Progenitor cell of endocrine pancreas (in vitro differentiated cells): ENCODE results near the gene WRAP73. TPM values are rescaled to one million over a fixed set of nuclear protein-coding genes. Genes with fewer than 3 reads are reported as not detected.

Experiments used
- DNase-seq: peaks from one replicate; pipeline ENCODE4 v3.0.0; 2021; ENCODE audit warnings: low spot score; ENCODE audit not compliant: unreplicated experiment
- H3K27ac Mint-ChIP-seq: 2 replicates; pipeline ENCODE4 v1.8.0; 2021; ENCODE audit warnings: mild to moderate bottlenecking, moderate library complexity, mixed read lengths
- H3K27me3 Mint-ChIP-seq: 2 replicates; pipeline ENCODE4 v1.8.0; 2021; ENCODE audit warnings: mixed read lengths
- H3K36me3 Mint-ChIP-seq: 2 replicates; pipeline ENCODE4 v1.8.0; 2022; ENCODE audit warnings: mixed read lengths; ENCODE audit not compliant: insufficient read depth
- H3K4me1 Mint-ChIP-seq: 2 replicates; pipeline ENCODE4 v1.8.0; 2021; ENCODE audit warnings: low read depth, mixed read lengths
- H3K4me3 Mint-ChIP-seq: 2 replicates; pipeline ENCODE4 v1.8.0; 2021; ENCODE audit warnings: low read depth, mild to moderate bottlenecking, moderate library complexity, mixed read lengths
- H3K9me3 Mint-ChIP-seq: 2 replicates; pipeline ENCODE4 v1.8.0; 2021; ENCODE audit warnings: low read depth, mixed read lengths
- total RNA-seq: library from RNA; stranded (reverse); gene quantifications from 2 replicates; pipeline ENCODE4 v1.2.1, GENCODE V29; 2021
- TF ChIP-seq, protein P1 (sequence below): fragments of 200-600 bp; sonication (generic); IDR thresholded peaks from one replicate; pipeline ENCODE4 v1.5.0; 2021; ENCODE audit warnings: antibody characterized with exemption, mild to moderate bottlenecking; ENCODE audit not compliant: unreplicated experiment

Gene WRAP73
- total RNA-seq, 1 donor from 2014 or later, result 28.1 TPM

DNA sequence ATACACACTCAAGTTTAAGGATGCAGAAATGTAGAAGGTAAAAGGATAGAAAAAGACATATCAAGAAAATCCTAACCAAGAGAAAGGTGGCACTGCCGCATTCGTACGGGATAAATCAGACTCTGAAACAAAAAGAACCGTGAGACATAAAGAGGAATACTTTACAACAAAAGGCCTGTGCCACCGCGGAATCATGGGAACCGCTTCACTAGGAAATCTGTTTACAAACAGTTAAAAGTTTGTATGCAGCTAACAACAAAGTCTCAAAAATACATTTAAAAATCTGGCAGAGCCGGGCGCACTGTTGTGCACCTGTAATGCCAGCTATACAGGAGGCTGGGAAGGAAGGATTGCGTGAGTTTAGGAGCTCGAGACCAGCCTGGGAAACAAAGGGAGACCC is 8.1 kb downstream of the WRAP73 start:
- TF ChIP-seq, protein P1, sequence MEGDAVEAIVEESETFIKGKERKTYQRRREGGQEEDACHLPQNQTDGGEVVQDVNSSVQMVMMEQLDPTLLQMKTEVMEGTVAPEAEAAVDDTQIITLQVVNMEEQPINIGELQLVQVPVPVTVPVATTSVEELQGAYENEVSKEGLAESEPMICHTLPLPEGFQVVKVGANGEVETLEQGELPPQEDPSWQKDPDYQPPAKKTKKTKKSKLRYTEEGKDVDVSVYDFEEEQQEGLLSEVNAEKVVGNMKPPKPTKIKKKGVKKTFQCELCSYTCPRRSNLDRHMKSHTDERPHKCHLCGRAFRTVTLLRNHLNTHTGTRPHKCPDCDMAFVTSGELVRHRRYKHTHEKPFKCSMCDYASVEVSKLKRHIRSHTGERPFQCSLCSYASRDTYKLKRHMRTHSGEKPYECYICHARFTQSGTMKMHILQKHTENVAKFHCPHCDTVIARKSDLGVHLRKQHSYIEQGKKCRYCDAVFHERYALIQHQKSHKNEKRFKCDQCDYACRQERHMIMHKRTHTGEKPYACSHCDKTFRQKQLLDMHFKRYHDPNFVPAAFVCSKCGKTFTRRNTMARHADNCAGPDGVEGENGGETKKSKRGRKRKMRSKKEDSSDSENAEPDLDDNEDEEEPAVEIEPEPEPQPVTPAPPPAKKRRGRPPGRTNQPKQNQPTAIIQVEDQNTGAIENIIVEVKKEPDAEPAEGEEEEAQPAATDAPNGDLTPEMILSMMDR, result no peak
- no peak for DNase-seq
- H3K27ac Mint-ChIP-seq, result no peak overlapping the region
- H3K36me3 Mint-ChIP-seq, result peaks cover 10% of the 10 kb centered on the region
- H3K4me1 Mint-ChIP-seq, result no peaks in the 10 kb centered on the region
- no peaks in the 10 kb centered on the region for H3K9me3 Mint-ChIP-seq
- H3K4me3 Mint-ChIP-seq, result no peak overlapping the region
- H3K27me3 Mint-ChIP-seq, result no peaks in the 10 kb centered on the region

DNA sequence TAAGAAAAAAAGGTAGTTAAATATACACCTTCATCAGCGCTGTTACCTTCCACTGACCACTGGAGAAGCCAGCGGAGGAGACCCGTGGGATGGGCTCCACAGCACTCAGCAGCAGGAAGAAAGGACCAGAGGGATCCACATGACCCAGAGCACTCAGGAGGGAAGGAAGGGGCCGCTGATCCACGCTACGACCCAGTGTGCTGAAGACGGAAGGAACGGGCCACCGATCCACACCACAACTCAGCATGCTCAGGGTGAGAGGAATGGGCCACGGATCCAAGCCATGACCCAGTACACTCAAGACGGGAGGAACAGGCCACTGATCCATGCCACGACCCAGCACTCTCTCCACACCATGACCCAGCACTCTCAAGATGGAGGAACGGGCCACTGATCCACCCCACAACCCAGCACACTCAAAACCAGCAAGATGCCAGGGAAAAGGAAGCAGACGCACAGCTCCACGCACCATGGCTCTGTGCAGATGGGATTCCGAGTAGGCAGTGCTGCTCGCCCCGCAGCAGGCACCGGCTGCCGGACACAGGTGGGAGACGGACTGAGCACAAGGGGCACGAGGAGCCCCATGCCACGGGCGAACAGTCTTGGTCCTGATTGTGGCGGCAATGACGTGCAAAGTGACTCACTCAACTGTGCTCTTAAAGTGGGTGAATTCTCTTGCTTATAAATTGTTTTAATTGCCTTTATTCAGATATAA is 8.7 kb downstream of the WRAP73 start:
- TF ChIP-seq, protein P1, result no peak
- Mint-ChIP-seq H3K36me3 (peaks cover 11% of the 10 kb centered on the region), H3K27me3 (no peaks in the 10 kb centered on the region), H3K4me1 (no peaks in the 10 kb centered on the region), H3K4me3 (no peak overlapping the region), H3K9me3 (no peaks in the 10 kb centered on the region), H3K27ac (no peak overlapping the region)
- DNase-seq, result no peak

DNA sequence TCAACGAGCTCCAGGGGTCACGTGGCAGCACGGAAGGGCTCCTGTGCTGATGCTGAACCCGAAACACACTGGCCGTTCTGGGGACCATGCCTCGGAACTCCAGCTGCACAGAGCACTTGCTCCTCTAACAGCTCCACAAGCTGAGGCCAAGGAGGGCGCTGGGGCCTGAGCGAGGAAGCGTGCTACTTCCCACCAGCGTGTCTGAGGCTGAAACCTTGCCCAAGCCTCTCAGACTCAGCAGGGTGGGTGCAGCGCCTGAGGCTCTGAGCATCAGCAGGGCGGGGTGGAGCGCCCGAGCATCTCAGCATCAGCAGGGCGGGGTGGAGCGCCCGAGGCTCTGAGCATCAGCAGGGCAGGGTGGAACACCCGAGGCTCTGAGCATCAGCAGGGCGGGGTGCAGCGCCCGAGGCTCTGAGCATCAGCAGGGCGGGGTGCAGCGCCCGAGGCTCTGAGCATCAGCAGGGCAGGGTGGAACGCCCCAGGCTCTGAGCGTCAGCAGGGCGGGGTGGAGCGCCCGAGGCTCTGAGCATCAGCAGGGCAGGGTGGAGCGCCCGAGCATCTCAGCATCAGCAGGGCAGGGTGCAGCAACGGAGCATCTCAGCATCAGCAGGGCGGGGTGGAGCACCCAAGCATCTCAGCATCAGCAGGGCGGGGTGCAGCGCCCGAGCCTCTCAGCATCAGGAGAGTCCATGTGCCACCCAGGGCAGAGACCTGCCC is 9.6 kb downstream of the WRAP73 start:
- no peak for DNase-seq
- H3K27me3 Mint-ChIP-seq, result no peaks in the 10 kb centered on the region
- no peaks in the 10 kb centered on the region for H3K9me3 Mint-ChIP-seq
- peaks cover 8% of the 10 kb centered on the region for H3K36me3 Mint-ChIP-seq
- no peaks in the 10 kb centered on the region for H3K4me1 Mint-ChIP-seq
- TF ChIP-seq, protein P1, result no peak
- no peak overlapping the region for H3K4me3 Mint-ChIP-seq
- H3K27ac Mint-ChIP-seq, result no peak overlapping the region

DNA sequence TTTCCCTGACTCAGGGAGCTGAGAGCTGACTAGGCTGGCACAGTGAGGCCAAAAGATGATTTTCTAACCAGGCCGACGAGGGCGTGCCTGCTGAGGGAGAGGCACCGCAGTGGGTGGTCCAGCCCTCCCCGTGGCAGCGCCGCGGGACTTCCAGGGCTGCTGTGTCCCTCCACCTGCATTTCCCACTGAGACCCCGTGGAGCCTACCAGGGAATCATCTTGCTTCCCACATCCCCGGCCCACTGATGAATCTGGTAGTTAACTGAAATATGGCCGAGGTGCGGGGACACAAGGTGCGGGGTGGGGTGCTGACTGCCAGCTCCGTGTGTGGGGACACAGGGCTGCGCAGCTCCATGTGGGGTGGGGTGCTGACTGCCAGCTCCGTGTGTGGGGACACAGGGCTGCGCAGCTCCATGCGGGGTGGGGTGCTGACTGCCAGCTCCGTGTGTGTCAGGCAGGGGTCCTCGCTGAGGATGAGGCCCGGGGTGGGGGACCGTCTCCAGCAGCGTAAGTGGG is 10.4 kb downstream of the WRAP73 start:
- Mint-ChIP-seq H3K27ac (no peak overlapping the region), H3K4me3 (no peak overlapping the region)

DNA sequence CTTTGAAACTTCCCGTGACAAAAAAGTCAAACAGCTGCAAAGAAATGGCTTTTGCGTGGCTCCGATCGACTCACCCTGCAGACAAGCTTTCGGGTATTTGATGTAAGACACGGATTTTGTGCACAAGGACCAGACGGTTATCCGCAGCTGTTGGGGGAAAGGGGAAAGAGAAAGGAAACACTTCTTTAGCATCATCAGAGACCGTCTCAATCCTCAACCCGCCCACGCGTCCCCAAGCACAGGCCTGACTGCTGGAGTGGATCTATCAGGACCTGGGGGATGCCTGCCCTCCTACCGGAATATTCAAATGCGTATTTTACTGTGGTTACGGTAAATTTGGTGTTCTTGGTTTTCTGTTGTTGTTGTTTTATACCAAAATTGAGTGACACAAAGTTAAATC is 11.2 kb downstream of the WRAP73 start:
- no peak overlapping the region for H3K4me3 Mint-ChIP-seq
- H3K27ac Mint-ChIP-seq, result no peak overlapping the region
- DNase-seq, result no peak
- H3K9me3 Mint-ChIP-seq, result no peaks in the 10 kb centered on the region
- H3K4me1 Mint-ChIP-seq, result no peaks in the 10 kb centered on the region
- TF ChIP-seq, protein P1, result no peak
- H3K36me3 Mint-ChIP-seq, result peaks cover 7% of the 10 kb centered on the region
- no peaks in the 10 kb centered on the region for H3K27me3 Mint-ChIP-seq

More for the DNA sequence above, 10.4 kb downstream of the WRAP73 start:
- H3K27me3 Mint-ChIP-seq, result no peaks in the 10 kb centered on the region
- TF ChIP-seq, protein P1, result no peak
- H3K4me1 Mint-ChIP-seq, result no peaks in the 10 kb centered on the region
- no peak for DNase-seq
- H3K9me3 Mint-ChIP-seq, result no peaks in the 10 kb centered on the region
- H3K36me3 Mint-ChIP-seq, result peaks cover 9% of the 10 kb centered on the region
